HUDEP-2 (cell line): ENCODE results near the gene GATAD2A.
A peak's percentile ranks its signal among the peaks of the same experiment; 100 is the strongest.

Experiments used
- DNase-seq, 76 experiments: peaks; one replicate each; lab custom pipeline; 2025; ENCODE audit not compliant: unreplicated experiment in 76 of 76; lab: John Stamatoyannopoulos, UW

Gene GATAD2A

GRCh38 chr19:19554074-19555023 is 148.9 kb downstream of the GATAD2A start:
- peak in 46 of 76 experiments; percentile 15 to 71 (median 44) for DNase-seq

DNA sequence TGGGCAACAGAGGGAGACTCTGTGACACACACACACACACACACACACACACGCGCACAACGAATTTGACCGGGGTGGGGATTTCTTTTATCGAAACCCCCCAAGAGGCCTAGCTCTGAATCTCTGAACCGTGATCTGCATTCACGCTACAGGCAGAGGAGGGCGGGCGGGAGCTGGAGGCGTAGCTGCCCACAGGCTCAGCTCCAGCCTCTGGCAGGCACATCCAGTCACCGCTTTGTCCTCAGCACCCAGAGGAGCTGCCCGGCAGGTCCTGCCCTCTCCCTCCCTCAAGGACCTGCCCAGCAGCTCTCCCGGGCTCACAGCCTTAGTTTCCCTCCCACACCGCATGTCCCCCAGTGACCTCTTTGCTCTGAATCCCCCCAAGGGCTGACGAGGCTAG is 152.6 kb downstream of the GATAD2A start:
- DNase-seq: no peak
